ENCODE measurements around the gene VWA1. TPM values are rescaled to one million over a fixed set of nuclear protein-coding genes. Genes with fewer than 3 reads are reported as not detected.
"Not testable (repeated sequence)": the region's sequence is repeated elsewhere in the genome, so short reads cannot be mapped to it uniquely, and the experiment has no call there.

VWA1 gene
- total and polyA plus RNA-seq, 3 experiments from 2014 or later: 0.31 TPM; not detected in 2

- H3K36me3 Mint-ChIP-seq; H3K4me3 Mint-ChIP-seq; H3K36me3 ChIP-seq (ENCODE audit: insufficient read depth, low read length); H3K9me3 ChIP-seq (ENCODE audit: low read length); H3K27ac ChIP-seq (ENCODE audit: low read depth, low read length); CTCF ChIA-PET; H3K27me3 ChIP-seq (ENCODE audit: insufficient read depth, low read length, poor library complexity, severe bottlenecking); POLR2A ChIA-PET; DNase-seq; H3K4me1 ChIP-seq (ENCODE audit: insufficient read depth, low read length); H3K27me3 Mint-ChIP-seq; H3K4me1 Mint-ChIP-seq; H3K4me3 ChIP-seq (ENCODE audit: low read length); H3K9me3 Mint-ChIP-seq: not testable (repeated sequence)
- peak overlapping the region in 1 of 8 donors; percentile 36 for H3K27ac Mint-ChIP-seq
Observed at GRCh38 chr1:1417825-1418463, 17.5 kb upstream of the VWA1 start.

GRCh38 chr1:1418464-1419362 is 16.8 kb upstream of the VWA1 start:
- no peak for DNase-seq
- Mint-ChIP-seq H3K27me3 (peaks cover 13% of the 10 kb centered on the region in 2 donors), H3K4me1 (peaks cover 0 to 6% (median 0%) of the 10 kb centered on the region in 3 donors), H3K4me3 (no peak overlapping the region), H3K27ac (peak overlapping the region in 1 of 8 donors; percentile 42), H3K9me3 (no peaks in the 10 kb centered on the region), H3K36me3 (no peaks in the 10 kb centered on the region)
- no peak overlapping the region for H3K27ac ChIP-seq (ENCODE audit: low read depth, low read length)
- no peaks in the 10 kb centered on the region for H3K27me3 ChIP-seq (ENCODE audit: insufficient read depth, low read length, poor library complexity, severe bottlenecking)
- H3K4me1 ChIP-seq (ENCODE audit: insufficient read depth, low read length): no peaks in the 10 kb centered on the region
- POLR2A ChIA-PET: no interaction called here
- H3K36me3 ChIP-seq (ENCODE audit: insufficient read depth, low read length): no peaks in the 10 kb centered on the region
- no peak overlapping the region for H3K4me3 ChIP-seq (ENCODE audit: low read length)
- CTCF ChIA-PET: no interaction called here
- H3K9me3 ChIP-seq (ENCODE audit: low read length): no peaks in the 10 kb centered on the region

- Histone ChIP-seq H3K27me3 (ENCODE audit: insufficient read depth, low read length, poor library complexity, severe bottlenecking) (no peaks in the 10 kb centered on the region), H3K4me3 (ENCODE audit: low read length) (no peak overlapping the region), H3K4me1 (ENCODE audit: insufficient read depth, low read length) (no peaks in the 10 kb centered on the region), H3K9me3 (ENCODE audit: low read length) (no peaks in the 10 kb centered on the region), H3K36me3 (ENCODE audit: insufficient read depth, low read length) (no peaks in the 10 kb centered on the region), H3K27ac (ENCODE audit: low read depth, low read length) (no peak overlapping the region)
- ChIA-PET POLR2A (no interaction called here), CTCF (no interaction called here)
- DNase-seq: no peak
- H3K9me3 Mint-ChIP-seq: no peaks in the 10 kb centered on the region
- H3K4me3 Mint-ChIP-seq: no peak overlapping the region
- peaks cover 0 to 6% (median 0%) of the 10 kb centered on the region in 3 donors for H3K4me1 Mint-ChIP-seq
- peaks cover 13 to 17% of the 10 kb centered on the region in 2 donors for H3K27me3 Mint-ChIP-seq
- H3K36me3 Mint-ChIP-seq: no peaks in the 10 kb centered on the region
- no peak overlapping the region for H3K27ac Mint-ChIP-seq
Observed at GRCh38 chr1:1419363-1419812, 16.1 kb upstream of the VWA1 start.

- Histone ChIP-seq H3K9me3 (ENCODE audit: low read length) (no peaks in the 10 kb centered on the region), H3K36me3 (ENCODE audit: insufficient read depth, low read length) (no peaks in the 10 kb centered on the region), H3K27me3 (ENCODE audit: insufficient read depth, low read length, poor library complexity, severe bottlenecking) (no peaks in the 10 kb centered on the region), H3K4me3 (ENCODE audit: low read length) (no peak overlapping the region), H3K27ac (ENCODE audit: low read depth, low read length) (no peak overlapping the region), H3K4me1 (ENCODE audit: insufficient read depth, low read length) (no peaks in the 10 kb centered on the region)
- ChIA-PET POLR2A (no interaction called here), CTCF (no interaction called here)
- Mint-ChIP-seq H3K9me3 (no peaks in the 10 kb centered on the region), H3K27me3 (peaks cover 17 to 18% of the 10 kb centered on the region in 2 donors), H3K36me3 (no peaks in the 10 kb centered on the region), H3K4me1 (peaks cover 0 to 6% (median 0%) of the 10 kb centered on the region in 3 donors), H3K27ac (no peak overlapping the region), H3K4me3 (no peak overlapping the region)
- DNase-seq: peak in 1 of 5 donors; percentile 42
Observed at GRCh38 chr1:1419813-1420653, 15.5 kb upstream of the VWA1 start.

- Histone ChIP-seq H3K27me3 (ENCODE audit: insufficient read depth, low read length, poor library complexity, severe bottlenecking) (no peaks in the 10 kb centered on the region), H3K36me3 (ENCODE audit: insufficient read depth, low read length) (no peaks in the 10 kb centered on the region), H3K4me1 (ENCODE audit: insufficient read depth, low read length) (no peaks in the 10 kb centered on the region), H3K27ac (ENCODE audit: low read depth, low read length) (no peak overlapping the region), H3K4me3 (ENCODE audit: low read length) (no peak overlapping the region), H3K9me3 (ENCODE audit: low read length) (no peaks in the 10 kb centered on the region)
- Mint-ChIP-seq H3K36me3 (no peaks in the 10 kb centered on the region), H3K4me3 (no peak overlapping the region), H3K9me3 (no peaks in the 10 kb centered on the region), H3K27ac (no peak overlapping the region), H3K27me3 (peaks cover 21 to 22% of the 10 kb centered on the region in 2 donors), H3K4me1 (peaks cover 0 to 6% (median 0%) of the 10 kb centered on the region in 3 donors)
- CTCF ChIA-PET: no interaction called here
- POLR2A ChIA-PET: no interaction called here
- peak in 1 of 5 donors; percentile 36 for DNase-seq
Observed at GRCh38 chr1:1420654-1421141, 14.8 kb upstream of the VWA1 start.

GRCh38 chr1:1421147-1421906 is 14.2 kb upstream of the VWA1 start, which contains the start of gene ANKRD65:
TSS of gene ANKRD65 (minus strand) at chr1:1421276. CDS start at chr1:1421005, 271 bp downstream.
- Histone ChIP-seq H3K27ac (ENCODE audit: low read depth, low read length) (no peak within 1 kb of the TSS), H3K4me3 (ENCODE audit: low read length) (no peak within 1 kb of the TSS), H3K27me3 (ENCODE audit: insufficient read depth, low read length, poor library complexity, severe bottlenecking) (no peaks in the 10 kb centered on the region), H3K4me1 (ENCODE audit: insufficient read depth, low read length) (no peaks in the 10 kb centered on the region), H3K36me3 (ENCODE audit: insufficient read depth, low read length) (no peaks in the 10 kb centered on the region), H3K9me3 (ENCODE audit: low read length) (no peaks in the 10 kb centered on the region)
- no peaks in the 10 kb centered on the region for H3K9me3 Mint-ChIP-seq
- peaks cover 0 to 8% (median 0%) of the 10 kb centered on the region in 3 donors for H3K4me1 Mint-ChIP-seq
- H3K27ac Mint-ChIP-seq: no peak within 1 kb of the TSS
- DNase-seq: peak in 1 of 5 donors; percentile 38
- CTCF ChIA-PET: no interaction called here
- no peak within 1 kb of the TSS for H3K4me3 Mint-ChIP-seq
- no peaks in the 10 kb centered on the region for H3K36me3 Mint-ChIP-seq
- POLR2A ChIA-PET: no interaction called here
- H3K27me3 Mint-ChIP-seq: peaks cover 21 to 24% of the 10 kb centered on the region in 2 donors

GRCh38 chr1:1421907-1422464 is 13.5 kb upstream of the VWA1 start:
- Mint-ChIP-seq H3K27ac (no peak overlapping the region), H3K9me3 (no peaks in the 10 kb centered on the region), H3K36me3 (no peaks in the 10 kb centered on the region), H3K4me1 (peaks cover 0 to 10% (median 0%) of the 10 kb centered on the region in 3 donors), H3K4me3 (no peak overlapping the region), H3K27me3 (peaks cover 21 to 25% of the 10 kb centered on the region in 2 donors)
- no peak for DNase-seq
- Histone ChIP-seq H3K27me3 (ENCODE audit: insufficient read depth, low read length, poor library complexity, severe bottlenecking) (no peaks in the 10 kb centered on the region), H3K4me3 (ENCODE audit: low read length) (no peak overlapping the region), H3K36me3 (ENCODE audit: insufficient read depth, low read length) (no peaks in the 10 kb centered on the region), H3K9me3 (ENCODE audit: low read length) (no peaks in the 10 kb centered on the region), H3K27ac (ENCODE audit: low read depth, low read length) (no peak overlapping the region), H3K4me1 (ENCODE audit: insufficient read depth, low read length) (no peaks in the 10 kb centered on the region)
- ChIA-PET CTCF (no interaction called here), POLR2A (no interaction called here)

Measured in CD8-positive, alpha-beta memory T cell (primary cell).